Caco-2 (cell line): ENCODE measurements around the gene SLC16A2. TPM values are rescaled to one million over a fixed set of nuclear protein-coding genes. Genes with fewer than 3 reads are reported as not detected.

Source experiments
- BruUV-seq: library from RNA; stranded (reverse); fragments of 400-500 nt; replicated peaks from 2 replicates; lab custom pipeline; 2021; lab: Mats Ljungman, UMichigan
- CTCF ChIA-PET: fragments of 300-600 bp; sonication (Branson Sonifier 250); formaldehyde crosslinking; loops from one replicate; lab custom pipeline; 2022; ENCODE audit warnings: antibody characterized with exemption; lab: Charles Lee
- POLR2A ChIA-PET: fragments of 300-600 bp; sonication (Branson Sonifier 250); formaldehyde crosslinking; loops from one replicate; lab custom pipeline; 2022; ENCODE audit warnings: antibody characterized with exemption; lab: Charles Lee
- DNase-seq, 2 experiments: peaks; one replicate each; pipeline versions ENCODE4 v3.0.0 to v3.0.0-alpha.2; 2020 to 2022
- H3K27me3 ChIP-seq: replicated peaks from 2 replicates; pipeline ENCODE4 v1.6.0; 2011; ENCODE audit warnings: low read length; ENCODE audit not compliant: control insufficient read depth, insufficient read depth
- H3K36me3 ChIP-seq: 2 replicates; pipeline ENCODE4 v1.5.1; 2011; ENCODE audit warnings: low read length; ENCODE audit not compliant: control insufficient read depth, insufficient read depth
- H3K4me1 ChIP-seq: fragments of 250-450 bp; sonication (Bioruptor Pico); 2 replicates; pipeline ENCODE4 v1.5.1; 2020; ENCODE audit warnings: mild to moderate bottlenecking
- H3K4me3 ChIP-seq: 2 replicates; pipeline ENCODE4 v1.5.1; 2011; ENCODE audit warnings: low read depth, mild to moderate bottlenecking, control low read depth, low read length
- H3K9me3 ChIP-seq: fragments of 250-450 bp; sonication (Bioruptor Pico); 2 replicates; pipeline ENCODE4 v1.5.1; 2020; ENCODE audit warnings: mild to moderate bottlenecking, moderate library complexity
- H3K27ac Mint-ChIP-seq: one replicate; pipeline ENCODE4 v1.8.0; 2022; ENCODE audit warnings: mixed read lengths; ENCODE audit not compliant: unreplicated experiment
- H3K27me3 Mint-ChIP-seq: one replicate; pipeline ENCODE4 v1.8.0; 2022; ENCODE audit warnings: mixed read lengths; ENCODE audit not compliant: insufficient read depth, unreplicated experiment
- H3K36me3 Mint-ChIP-seq: one replicate; pipeline ENCODE4 v1.8.0; 2022; ENCODE audit warnings: mild to moderate bottlenecking, mixed read lengths; ENCODE audit not compliant: insufficient read depth, unreplicated experiment
- H3K4me1 Mint-ChIP-seq: one replicate; pipeline ENCODE4 v1.8.0; 2022; ENCODE audit warnings: low read depth, mixed read lengths; ENCODE audit not compliant: unreplicated experiment
- H3K4me3 Mint-ChIP-seq: one replicate; pipeline ENCODE4 v1.8.0; 2022; ENCODE audit warnings: mild to moderate bottlenecking, moderate library complexity, mixed read lengths; ENCODE audit not compliant: unreplicated experiment
- H3K9me3 Mint-ChIP-seq: one replicate; pipeline ENCODE4 v1.8.0; 2022; ENCODE audit warnings: mixed read lengths; ENCODE audit not compliant: unreplicated experiment
- intact Hi-C: fragments of 100-400 bp; cut with micrococcal nuclease; formaldehyde crosslinking; loops from one replicate; pipeline ENCODE4 v1.10.0; 2022; ENCODE audit not compliant: unreplicated experiment
- total RNA-seq: library from RNA; stranded (reverse); gene quantifications from 2 replicates; pipeline ENCODE4 v1.2.3, GENCODE V29; 2022
- TF ChIP-seq, protein P1 (sequence below), 2 experiments: fragments of 200-600 bp in 1 of 2; IDR thresholded peaks; 1 replicate in 1 of 2; 2 replicates in 1 of 2; pipeline versions ENCODE4 v1.5.1 to v1.8.0; 2011 to 2022; ENCODE audit warnings: antibody characterized with exemption in 1 of 2, control low read depth in 1 of 2, inconsistent platforms in 1 of 2, low read depth in 1 of 2, low read length in 1 of 2, mild to moderate bottlenecking in 1 of 2, moderate library complexity in 1 of 2; ENCODE audit not compliant: insufficient read depth in 1 of 2, severe bottlenecking in 1 of 2, unreplicated experiment in 1 of 2

The SLC16A2 gene
- total RNA-seq, 1 experiment from 2014 or later: 0.34 TPM

DNA sequence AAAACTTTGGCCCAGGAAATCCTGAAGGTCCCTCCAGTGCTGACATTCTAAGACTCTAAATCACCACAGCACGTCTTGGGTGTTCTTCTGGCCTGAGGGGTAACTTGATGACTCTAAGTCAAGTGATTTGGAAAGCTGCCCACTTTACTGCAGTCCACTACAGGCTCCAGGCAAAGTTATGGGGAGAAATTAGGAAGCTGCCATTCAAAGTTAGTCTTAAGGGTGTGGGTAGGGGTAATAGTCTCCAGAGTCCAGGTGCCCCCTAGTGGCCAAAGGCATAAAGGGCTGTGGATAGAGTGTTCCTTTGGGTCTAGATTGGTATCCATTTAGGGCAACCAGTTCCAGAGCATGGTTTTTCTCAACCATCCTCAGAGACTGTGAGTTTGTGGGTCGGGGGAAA is 38.7 kb upstream of the SLC16A2 start:
- CTCF ChIA-PET: no interaction called here
- H3K4me3 Mint-ChIP-seq: no peak overlapping the region

DNA sequence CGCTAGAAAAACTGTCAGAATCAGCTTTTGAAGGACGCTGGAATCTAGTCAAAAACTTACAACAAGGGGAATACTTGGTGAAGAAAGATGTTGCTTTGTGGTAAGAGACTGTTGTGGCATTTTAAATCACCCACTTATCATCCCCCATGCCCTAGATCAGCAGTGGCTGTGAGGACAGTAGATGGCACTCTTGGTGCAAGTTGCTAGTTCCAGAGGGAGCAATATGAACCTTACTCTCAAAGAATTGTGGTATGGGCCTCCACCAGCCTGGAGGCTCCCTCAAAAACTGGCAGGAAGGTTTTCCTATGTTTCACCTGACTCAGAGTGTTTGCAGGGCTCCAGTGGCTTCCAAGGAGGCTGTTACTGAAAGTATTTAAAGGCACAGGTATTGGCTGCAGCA is 37.7 kb upstream of the SLC16A2 start:
- BruUV-seq: no TSS peak
- TF ChIP-seq, protein P1, sequence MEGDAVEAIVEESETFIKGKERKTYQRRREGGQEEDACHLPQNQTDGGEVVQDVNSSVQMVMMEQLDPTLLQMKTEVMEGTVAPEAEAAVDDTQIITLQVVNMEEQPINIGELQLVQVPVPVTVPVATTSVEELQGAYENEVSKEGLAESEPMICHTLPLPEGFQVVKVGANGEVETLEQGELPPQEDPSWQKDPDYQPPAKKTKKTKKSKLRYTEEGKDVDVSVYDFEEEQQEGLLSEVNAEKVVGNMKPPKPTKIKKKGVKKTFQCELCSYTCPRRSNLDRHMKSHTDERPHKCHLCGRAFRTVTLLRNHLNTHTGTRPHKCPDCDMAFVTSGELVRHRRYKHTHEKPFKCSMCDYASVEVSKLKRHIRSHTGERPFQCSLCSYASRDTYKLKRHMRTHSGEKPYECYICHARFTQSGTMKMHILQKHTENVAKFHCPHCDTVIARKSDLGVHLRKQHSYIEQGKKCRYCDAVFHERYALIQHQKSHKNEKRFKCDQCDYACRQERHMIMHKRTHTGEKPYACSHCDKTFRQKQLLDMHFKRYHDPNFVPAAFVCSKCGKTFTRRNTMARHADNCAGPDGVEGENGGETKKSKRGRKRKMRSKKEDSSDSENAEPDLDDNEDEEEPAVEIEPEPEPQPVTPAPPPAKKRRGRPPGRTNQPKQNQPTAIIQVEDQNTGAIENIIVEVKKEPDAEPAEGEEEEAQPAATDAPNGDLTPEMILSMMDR (IDR thresholded peaks at IDR 0.05; ENCODE audit: insufficient read depth in 1 of 2, low read depth in 1 of 2, low read length in 1 of 2, severe bottlenecking in 1 of 2, unreplicated experiment in 1 of 2): peak in 1 of 2 experiments; percentile 56
- Histone ChIP-seq H3K4me3 (no peak overlapping the region), H3K36me3 (no peaks in the 10 kb centered on the region), H3K9me3 (no peaks in the 10 kb centered on the region), H3K4me1 (no peaks in the 10 kb centered on the region), H3K27me3 (no peaks in the 10 kb centered on the region)
- no peaks in the 10 kb centered on the region for H3K4me1 Mint-ChIP-seq
- POLR2A ChIA-PET: no interaction called here
- DNase-seq: peak; percentile 25 to 33
- H3K9me3 Mint-ChIP-seq: no peaks in the 10 kb centered on the region
- CTCF ChIA-PET: no interaction called here
- no peaks in the 10 kb centered on the region for H3K36me3 Mint-ChIP-seq
- no peak overlapping the region for H3K27ac Mint-ChIP-seq
- no peaks in the 10 kb centered on the region for H3K27me3 Mint-ChIP-seq
- intact Hi-C loops: loop anchor here (1.0 to 5.0 kb wide), 3 partner anchors 75 to 167 kb away; no protein-coding TSS in a partner anchor
- H3K4me3 Mint-ChIP-seq: no peak overlapping the region

More for the DNA sequence above, 38.7 kb upstream of the SLC16A2 start:
- no peak overlapping the region for H3K27ac Mint-ChIP-seq
- intact Hi-C loops: loop anchor here (1.0 to 5.0 kb wide), 3 partner anchors 76 to 168 kb away; no protein-coding TSS in a partner anchor
- H3K36me3 ChIP-seq: no peaks in the 10 kb centered on the region
- DNase-seq: peak; percentile 47 to 58
- BruUV-seq: no TSS peak
- no peaks in the 10 kb centered on the region for H3K27me3 ChIP-seq
- POLR2A ChIA-PET: no interaction called here
- H3K27me3 Mint-ChIP-seq: no peaks in the 10 kb centered on the region
- H3K9me3 Mint-ChIP-seq: no peaks in the 10 kb centered on the region
- H3K4me3 ChIP-seq: no peak overlapping the region
- no peaks in the 10 kb centered on the region for H3K9me3 ChIP-seq
- no peaks in the 10 kb centered on the region for H3K4me1 Mint-ChIP-seq
- TF ChIP-seq, protein P1 (IDR thresholded peaks at IDR 0.05; ENCODE audit: insufficient read depth in 1 of 2, low read depth in 1 of 2, low read length in 1 of 2, severe bottlenecking in 1 of 2, unreplicated experiment in 1 of 2): peak; percentile 53 to 71
- H3K36me3 Mint-ChIP-seq: no peaks in the 10 kb centered on the region
- H3K4me1 ChIP-seq: no peaks in the 10 kb centered on the region

DNA sequence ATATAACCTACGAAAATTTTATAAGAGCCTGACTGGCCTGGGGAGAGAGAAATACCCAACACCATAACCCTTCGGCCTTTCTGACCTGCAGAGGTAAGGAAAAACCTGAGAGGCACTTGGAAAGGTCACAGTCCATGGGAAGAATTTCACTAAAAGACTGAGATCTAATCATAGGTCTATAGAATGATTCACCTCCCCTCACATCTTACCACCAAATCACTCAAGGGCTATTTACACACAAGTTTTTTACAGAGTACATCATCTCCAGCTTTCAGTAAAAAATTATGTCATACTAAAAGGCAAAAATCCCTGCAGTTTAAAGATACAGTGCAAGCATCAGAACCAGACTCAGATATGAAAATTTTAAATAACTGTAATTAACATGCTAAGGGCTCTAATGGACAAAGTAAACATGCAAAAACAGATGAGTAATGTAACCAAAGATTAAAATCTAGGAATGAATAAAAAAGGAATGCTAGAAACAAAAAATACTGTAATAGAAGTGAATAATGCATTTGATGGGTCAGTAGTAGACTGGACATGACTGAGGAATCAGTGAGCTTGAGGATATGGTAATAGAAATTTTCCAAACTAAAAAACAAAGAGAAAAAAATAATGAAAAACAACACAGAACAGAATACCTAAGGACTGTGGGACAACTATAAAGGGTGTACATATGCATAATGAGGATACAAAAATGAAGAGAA is 32.1 kb upstream of the SLC16A2 start:
- Mint-ChIP-seq H3K27me3 (peaks cover 3% of the 10 kb centered on the region), H3K36me3 (no peaks in the 10 kb centered on the region), H3K4me1 (no peaks in the 10 kb centered on the region), H3K9me3 (no peaks in the 10 kb centered on the region), H3K27ac (no peak overlapping the region), H3K4me3 (no peak overlapping the region)
- DNase-seq: no peak
- H3K27me3 ChIP-seq: no peaks in the 10 kb centered on the region
- intact Hi-C loops: no loop called here
- TF ChIP-seq, protein P1 (IDR thresholded peaks at IDR 0.05; ENCODE audit: insufficient read depth in 1 of 2, low read depth in 1 of 2, low read length in 1 of 2, severe bottlenecking in 1 of 2, unreplicated experiment in 1 of 2): no peak
- H3K36me3 ChIP-seq: no peaks in the 10 kb centered on the region
- H3K9me3 ChIP-seq: no peaks in the 10 kb centered on the region
- CTCF ChIA-PET: no interaction called here
- POLR2A ChIA-PET: no interaction called here
- BruUV-seq: no TSS peak
- no peak overlapping the region for H3K4me3 ChIP-seq
- no peaks in the 10 kb centered on the region for H3K4me1 ChIP-seq
